Breast epithelium (tissue), 3 donors: ENCODE data around the gene FANCC.

Experiments
- CTCF ChIP-seq, 3 donors: fragments of 450-650 bp; IDR thresholded peaks; one replicate each; pipeline ENCODE4 v1.5.1; 2016 to 2017; ENCODE audit warnings: antibody characterized with exemption in 3 of 3, mild to moderate bottlenecking in 3 of 3, moderate library complexity in 3 of 3
- POLR2A ChIP-seq: fragments of 450-650 bp; IDR thresholded peaks from one replicate; pipeline ENCODE4 v1.6.1; 2016; ENCODE audit warnings: antibody characterized with exemption, mild to moderate bottlenecking, moderate library complexity

GRCh38 chr9:95055334-95055850, 262.1 kb downstream of the FANCC start:
- TF ChIP-seq CTCF (IDR thresholded peaks at IDR 0.05) (no peak), POLR2A (no peak)
